GM23338 (cell line): Measurements from ENCODE around the gene CNOT6L. TPM values are rescaled to one million over a fixed set of nuclear protein-coding genes. Genes with fewer than 3 reads are reported as not detected.

Experiments used
- ATAC-seq: fragments of 200-7000 bp; cut with Tn5 transposase; 3 replicates; pipeline ENCODE4 v1.9.1; 2020
- DNase-seq: peaks from one replicate; pipeline ENCODE4 v3.0.0-alpha.2; 2015; ENCODE audit warnings: low spot score
- H2AFZ ChIP-seq: fragments of 200-600 bp; sonication (generic); 2 replicates; pipeline ENCODE4 v1.8.0; 2016; ENCODE audit warnings: antibody characterized with exemption, mild to moderate bottlenecking, moderate library complexity
- H3F3A ChIP-seq: fragments of 200-600 bp; sonication (generic); replicated peaks from 2 replicates; pipeline ENCODE4 v1.8.0; 2017; ENCODE audit warnings: antibody characterized with exemption, mixed run types, low read depth
- H3K27ac ChIP-seq: fragments of 200-600 bp; sonication (generic); 2 replicates; pipeline ENCODE4 v1.6.1; 2016; ENCODE audit warnings: low read depth
- H3K27me3 ChIP-seq: fragments of 200-600 bp; sonication (generic); 2 replicates; pipeline ENCODE4 v1.8.0; 2016; ENCODE audit warnings: mild to moderate bottlenecking, mixed run types, moderate library complexity; ENCODE audit not compliant: insufficient read depth
- H3K36me3 ChIP-seq: fragments of 200-600 bp; sonication (generic); 2 replicates; pipeline ENCODE4 v1.8.0; 2016; ENCODE audit warnings: mild to moderate bottlenecking; ENCODE audit not compliant: insufficient read depth
- H3K4me1 ChIP-seq: fragments of 200-600 bp; sonication (generic); 2 replicates; pipeline ENCODE4 v1.8.0; 2016; ENCODE audit warnings: mild to moderate bottlenecking, moderate library complexity; ENCODE audit not compliant: insufficient read depth
- H3K4me2 ChIP-seq: fragments of 200-600 bp; sonication (generic); 2 replicates; pipeline ENCODE4 v1.7.1; 2017; ENCODE audit warnings: mixed run types
- H3K4me3 ChIP-seq: fragments of 200-600 bp; sonication (generic); 2 replicates; pipeline ENCODE4 v1.6.1; 2016; ENCODE audit warnings: mixed run types
- H3K79me2 ChIP-seq: fragments of 200-600 bp; sonication (generic); replicated peaks from 2 replicates; pipeline ENCODE4 v1.8.0; 2017; ENCODE audit warnings: mild to moderate bottlenecking; ENCODE audit not compliant: insufficient read depth
- H3K9me2 ChIP-seq: fragments of 200-600 bp; sonication (generic); 2 replicates; pipeline ENCODE4 v1.8.0; 2017; ENCODE audit not compliant: insufficient read depth
- H4K20me1 ChIP-seq: fragments of 200-600 bp; sonication (generic); replicated peaks from 2 replicates; pipeline ENCODE4 v1.8.0; 2017; ENCODE audit warnings: mild to moderate bottlenecking; ENCODE audit not compliant: insufficient read depth
- H3K27ac Mint-ChIP-seq: 2 replicates; pipeline ENCODE4 v1.8.0; 2020; ENCODE audit warnings: inconsistent platforms, mild to moderate bottlenecking, moderate library complexity, mixed read lengths
- H3K27me3 Mint-ChIP-seq: 3 replicates; pipeline ENCODE4 v1.8.0; 2022; ENCODE audit warnings: low read depth, mild to moderate bottlenecking, moderate library complexity, mixed read lengths, inconsistent platforms; ENCODE audit not compliant: insufficient read depth, poor library complexity
- H3K36me3 Mint-ChIP-seq: 3 replicates; pipeline ENCODE4 v1.8.0; 2021; ENCODE audit warnings: low read depth, mild to moderate bottlenecking, inconsistent platforms, moderate library complexity, mixed read lengths
- H3K4me1 Mint-ChIP-seq: 3 replicates; pipeline ENCODE4 v1.8.0; 2020; ENCODE audit warnings: mild to moderate bottlenecking, inconsistent platforms, mixed read lengths
- H3K4me3 Mint-ChIP-seq: 3 replicates; pipeline ENCODE4 v1.8.0; 2021; ENCODE audit warnings: moderate library complexity, mild to moderate bottlenecking, inconsistent platforms, mixed read lengths
- H3K9me3 Mint-ChIP-seq: 3 replicates; pipeline ENCODE4 v1.8.0; 2020; ENCODE audit warnings: moderate library complexity, mild to moderate bottlenecking, inconsistent platforms, mixed read lengths
- CREB1 ChIP-seq: fragments of 250-450 bp; sonication (Bioruptor Pico); IDR thresholded peaks from 2 replicates; pipeline ENCODE4 v1.5.0; 2020; ENCODE audit warnings: low read depth, mild to moderate bottlenecking, moderate library complexity
- CTCF ChIP-seq, 2 experiments: fragments of 200-600 bp in 1 of 2; sonication (generic) in 1 of 2; conservative IDR thresholded peaks; 2 replicates each; pipeline versions ENCODE4 v1.5.1 to v1.6.1; 2016 to 2017; ENCODE audit warnings: antibody characterized with exemption in 2 of 2, low read depth in 2 of 2, mild to moderate bottlenecking in 2 of 2, moderate library complexity in 1 of 2
- POLR2AphosphoS5 ChIP-seq: IDR thresholded peaks from 2 replicates; pipeline ENCODE4 v1.6.1; 2016; ENCODE audit warnings: antibody characterized with exemption, low read depth
- STAT1 ChIP-seq: IDR thresholded peaks from one replicate; pipeline ENCODE4 v1.6.1; 2016; ENCODE audit warnings: antibody characterized with exemption; ENCODE audit not compliant: unreplicated experiment
- ZNF114 ChIP-seq: fragments of 250-450 bp; sonication (Bioruptor Pico); IDR thresholded peaks from 2 replicates; pipeline ENCODE4 v1.5.0; 2020; ENCODE audit warnings: mild to moderate bottlenecking, moderate library complexity
- ZNF462 ChIP-seq: fragments of 250-450 bp; sonication (Bioruptor Pico); IDR thresholded peaks from 2 replicates; pipeline ENCODE4 v1.5.0; 2020; ENCODE audit warnings: mild to moderate bottlenecking, moderate library complexity
- polyA plus RNA-seq: library from polyadenylated mRNA; unstranded; fragments of >200 nt; fragmentation: Nextera tagmentation; extraction: Ambion mirVana; gene quantifications from 2 replicates; pipeline ENCODE4 v1.2.1, GENCODE V29; 2016
- total RNA-seq: library from RNA; depleted of rRNA; stranded (reverse); fragments of >200 nt; shearing (Covaris generic); gene quantifications from 2 replicates; pipeline ENCODE4 v1.2.3, GENCODE V29; 2014
- TF ChIP-seq, protein P1 (sequence below): IDR thresholded peaks from one replicate; pipeline ENCODE4 v1.6.1; 2018; ENCODE audit warnings: antibody characterized with exemption; ENCODE audit not compliant: unreplicated experiment
- TF ChIP-seq, protein P2 (sequence below): IDR thresholded peaks from 2 replicates; pipeline ENCODE4 v1.6.1; 2016; ENCODE audit warnings: antibody characterized with exemption

CNOT6L gene
- total and polyA plus RNA-seq, 2 experiments from 2014 or later: 3.2 to 13.9 TPM

DNA sequence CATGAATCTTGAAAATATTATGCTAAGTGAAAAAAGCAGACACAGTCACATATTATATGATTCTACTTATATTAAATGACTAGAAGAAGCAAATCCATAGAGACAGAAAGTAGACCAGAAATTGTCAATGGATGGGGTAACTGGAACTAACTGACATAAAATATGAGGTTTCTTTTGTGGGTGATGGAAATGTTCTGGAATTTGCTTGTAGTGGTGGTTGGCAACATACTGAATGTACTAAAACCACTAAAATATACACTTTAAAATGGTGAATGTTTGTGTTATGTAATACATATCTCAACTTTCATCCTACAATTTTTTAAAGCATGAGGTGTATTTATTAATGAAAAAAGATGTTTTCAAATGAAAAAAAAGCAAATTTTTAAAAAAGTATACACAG is 14.7 kb downstream of the CNOT6L start (continued):
- TF ChIP-seq CTCF (conservative IDR thresholded peaks at IDR 0.05; ENCODE audit: low read depth in 2 of 2) (no peak), STAT1 (no peak)
- TF ChIP-seq, protein P1, sequence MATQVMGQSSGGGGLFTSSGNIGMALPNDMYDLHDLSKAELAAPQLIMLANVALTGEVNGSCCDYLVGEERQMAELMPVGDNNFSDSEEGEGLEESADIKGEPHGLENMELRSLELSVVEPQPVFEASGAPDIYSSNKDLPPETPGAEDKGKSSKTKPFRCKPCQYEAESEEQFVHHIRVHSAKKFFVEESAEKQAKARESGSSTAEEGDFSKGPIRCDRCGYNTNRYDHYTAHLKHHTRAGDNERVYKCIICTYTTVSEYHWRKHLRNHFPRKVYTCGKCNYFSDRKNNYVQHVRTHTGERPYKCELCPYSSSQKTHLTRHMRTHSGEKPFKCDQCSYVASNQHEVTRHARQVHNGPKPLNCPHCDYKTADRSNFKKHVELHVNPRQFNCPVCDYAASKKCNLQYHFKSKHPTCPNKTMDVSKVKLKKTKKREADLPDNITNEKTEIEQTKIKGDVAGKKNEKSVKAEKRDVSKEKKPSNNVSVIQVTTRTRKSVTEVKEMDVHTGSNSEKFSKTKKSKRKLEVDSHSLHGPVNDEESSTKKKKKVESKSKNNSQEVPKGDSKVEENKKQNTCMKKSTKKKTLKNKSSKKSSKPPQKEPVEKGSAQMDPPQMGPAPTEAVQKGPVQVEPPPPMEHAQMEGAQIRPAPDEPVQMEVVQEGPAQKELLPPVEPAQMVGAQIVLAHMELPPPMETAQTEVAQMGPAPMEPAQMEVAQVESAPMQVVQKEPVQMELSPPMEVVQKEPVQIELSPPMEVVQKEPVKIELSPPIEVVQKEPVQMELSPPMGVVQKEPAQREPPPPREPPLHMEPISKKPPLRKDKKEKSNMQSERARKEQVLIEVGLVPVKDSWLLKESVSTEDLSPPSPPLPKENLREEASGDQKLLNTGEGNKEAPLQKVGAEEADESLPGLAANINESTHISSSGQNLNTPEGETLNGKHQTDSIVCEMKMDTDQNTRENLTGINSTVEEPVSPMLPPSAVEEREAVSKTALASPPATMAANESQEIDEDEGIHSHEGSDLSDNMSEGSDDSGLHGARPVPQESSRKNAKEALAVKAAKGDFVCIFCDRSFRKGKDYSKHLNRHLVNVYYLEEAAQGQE: no peak

DNA sequence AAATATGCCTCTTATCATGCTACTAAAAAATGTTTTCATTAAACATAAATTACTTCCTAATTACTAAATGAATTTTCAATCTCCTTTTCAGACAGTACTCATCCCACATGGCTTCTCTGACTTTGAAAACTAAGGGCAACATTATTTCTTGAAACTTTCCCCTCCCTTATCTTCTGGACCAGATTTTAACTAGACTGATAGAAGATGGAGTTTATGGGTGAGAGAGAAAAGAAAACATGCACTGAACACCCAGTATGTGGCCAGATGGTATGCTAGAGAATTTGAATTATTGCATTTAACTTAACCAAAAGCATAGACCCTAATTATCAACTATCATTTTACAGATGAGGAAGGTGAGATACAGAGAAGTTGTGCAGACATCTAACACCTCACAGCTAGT is 16.8 kb downstream of the CNOT6L start:
- DNase-seq (no peak), ATAC-seq (no peak)
- Histone ChIP-seq H3F3A (no peaks in the 10 kb centered on the region), H3K27me3 (no peaks in the 10 kb centered on the region), H3K4me3 (no peak overlapping the region), H2AFZ (no peak overlapping the region), H3K9me2 (no peaks in the 10 kb centered on the region), H3K27ac (no peak overlapping the region), H3K4me2 (no peak overlapping the region), H3K36me3 (no peaks in the 10 kb centered on the region), H3K4me1 (peaks cover 23% of the 10 kb centered on the region), H4K20me1 (no peaks in the 10 kb centered on the region), H3K79me2 (peaks cover 19% of the 10 kb centered on the region)
- Mint-ChIP-seq H3K27me3 (peaks cover 2% of the 10 kb centered on the region), H3K27ac (no peak overlapping the region), H3K4me1 (peaks cover 16% of the 10 kb centered on the region), H3K4me3 (no peak overlapping the region), H3K9me3 (no peaks in the 10 kb centered on the region), H3K36me3 (no peaks in the 10 kb centered on the region)
- TF ChIP-seq, protein P2, sequence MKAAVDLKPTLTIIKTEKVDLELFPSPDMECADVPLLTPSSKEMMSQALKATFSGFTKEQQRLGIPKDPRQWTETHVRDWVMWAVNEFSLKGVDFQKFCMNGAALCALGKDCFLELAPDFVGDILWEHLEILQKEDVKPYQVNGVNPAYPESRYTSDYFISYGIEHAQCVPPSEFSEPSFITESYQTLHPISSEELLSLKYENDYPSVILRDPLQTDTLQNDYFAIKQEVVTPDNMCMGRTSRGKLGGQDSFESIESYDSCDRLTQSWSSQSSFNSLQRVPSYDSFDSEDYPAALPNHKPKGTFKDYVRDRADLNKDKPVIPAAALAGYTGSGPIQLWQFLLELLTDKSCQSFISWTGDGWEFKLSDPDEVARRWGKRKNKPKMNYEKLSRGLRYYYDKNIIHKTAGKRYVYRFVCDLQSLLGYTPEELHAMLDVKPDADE: no peak
- TF ChIP-seq ZNF114 (CRISPR knock-in tag) (no peak), POLR2AphosphoS5 (no peak), CTCF (conservative IDR thresholded peaks at IDR 0.05; ENCODE audit: low read depth in 2 of 2) (no peak), ZNF462 (CRISPR knock-in tag) (no peak), STAT1 (no peak), CREB1 (CRISPR knock-in tag) (no peak)
